Endothelial cell of umbilical vein (primary cell): ENCODE data around the gene F2. TPM values are rescaled to one million over a fixed set of nuclear protein-coding genes. Genes with fewer than 3 reads are reported as not detected.

Source experiments
- BruUV-seq: library from RNA; stranded (reverse); fragments of 400-500 nt; replicated peaks from 2 replicates; lab custom pipeline; 2021; lab: Mats Ljungman, UMichigan
- CTCF ChIA-PET: fragments of 300-600, 350-600 bp; sonication (Branson Sonifier 250); formaldehyde crosslinking; loops from one replicate; lab custom pipeline; 2021; ENCODE audit warnings: antibody characterized with exemption, inconsistent platforms; lab: Charles Lee
- POLR2A ChIA-PET: fragments of 300-600, 350-600 bp; sonication (Branson Sonifier 250); formaldehyde crosslinking; loops from one replicate; lab custom pipeline; 2021; ENCODE audit warnings: antibody characterized with exemption, inconsistent platforms; lab: Charles Lee
- DNase-seq: peaks from one replicate; pipeline ENCODE4 v3.0.0-alpha.2; 2011; ENCODE audit warnings: low read depth, low spot score
- FAIRE-seq: peaks from 2 replicates; lab custom pipeline; 2011; peaks lifted over from hg19 to GRCh38; lab: Jason Lieb, UNC
- H2AFZ ChIP-seq: 2 replicates; pipeline ENCODE4 v1.6.0; 2012; ENCODE audit warnings: low read depth, low read length, control low read depth, inconsistent platforms
- H3K27ac ChIP-seq: 2 replicates; pipeline ENCODE4 v1.5.1; 2011; ENCODE audit warnings: low read depth, mild to moderate bottlenecking, control low read depth, low read length, moderate library complexity; ENCODE audit not compliant: insufficient read depth
- H3K27me3 ChIP-seq, 2 experiments: 2 replicates each; pipeline versions ENCODE4 v1.6.0 to v1.6.1; 2011; ENCODE audit warnings: low read length in 2 of 2, mixed read lengths in 1 of 2; ENCODE audit not compliant: control insufficient read depth in 2 of 2, insufficient read depth in 2 of 2
- H3K36me3 ChIP-seq, 2 experiments: 2 replicates in 1 of 2; 3 replicates in 1 of 2; pipeline ENCODE4 v1.5.1; 2011; ENCODE audit warnings: low read length in 2 of 2, mild to moderate bottlenecking in 1 of 2, moderate library complexity in 1 of 2; ENCODE audit not compliant: control insufficient read depth in 2 of 2, insufficient read depth in 2 of 2; ENCODE audit errors: extremely low read depth in 1 of 2
- H3K4me1 ChIP-seq: 3 replicates; pipeline ENCODE4 v1.5.1; 2011; ENCODE audit warnings: mild to moderate bottlenecking, low read length; ENCODE audit not compliant: control insufficient read depth, insufficient read depth; ENCODE audit errors: extremely low read depth
- H3K4me2 ChIP-seq: 2 replicates; pipeline ENCODE4 v1.6.1; 2011; ENCODE audit warnings: low read length, control low read depth, mixed read lengths; ENCODE audit not compliant: insufficient read depth
- H3K4me3 ChIP-seq, 3 experiments: fragments of 200-600 bp in 1 of 3; sonication (generic), shearing (Covaris generic) in 1 of 3; replicated peaks in 1 of 3; 2 replicates each; pipeline ENCODE4 v1.5.1; 2011 to 2016; ENCODE audit warnings: control low read depth in 3 of 3, low read length in 3 of 3, mild to moderate bottlenecking in 2 of 3, inconsistent platforms in 1 of 3, low read depth in 1 of 3, moderate library complexity in 1 of 3; ENCODE audit not compliant: insufficient read depth in 1 of 3
- H3K79me2 ChIP-seq: 2 replicates; pipeline ENCODE4 v1.6.0; 2012; ENCODE audit warnings: low read length, inconsistent platforms; ENCODE audit not compliant: control insufficient read depth, insufficient read depth
- H3K9ac ChIP-seq: replicated peaks from 2 replicates; pipeline ENCODE3; 2011; ENCODE audit warnings: low read length, control low read depth; ENCODE audit not compliant: insufficient read depth; ENCODE audit errors: extremely low read depth
- H3K9me1 ChIP-seq: replicated peaks from 3 replicates; pipeline ENCODE4 v1.6.0; 2011; ENCODE audit warnings: mild to moderate bottlenecking, low read length; ENCODE audit not compliant: control insufficient read depth, insufficient read depth; ENCODE audit errors: extremely low read depth
- H3K9me3 ChIP-seq: replicated peaks from 2 replicates; pipeline ENCODE4 v1.5.1; 2012; ENCODE audit warnings: low read length, inconsistent platforms; ENCODE audit not compliant: control insufficient read depth, insufficient read depth
- H4K20me1 ChIP-seq: replicated peaks from 2 replicates; pipeline ENCODE3; 2011; ENCODE audit warnings: mild to moderate bottlenecking, low read length; ENCODE audit not compliant: control insufficient read depth, insufficient read depth; ENCODE audit errors: extremely low read depth
- EZH2 ChIP-seq: IDR thresholded peaks from 2 replicates; pipeline ENCODE4 v1.6.1; 2012; ENCODE audit warnings: borderline replicate concordance, low read depth, mild to moderate bottlenecking, moderate library complexity, low read length, inconsistent platforms; ENCODE audit not compliant: severe bottlenecking
- FOS ChIP-seq: IDR thresholded peaks from 2 replicates; pipeline ENCODE4 v1.6.1; 2011; ENCODE audit warnings: mild to moderate bottlenecking, low read length, moderate library complexity, borderline replicate concordance; ENCODE audit not compliant: insufficient read depth
- GATA2 ChIP-seq: IDR thresholded peaks from 2 replicates; pipeline ENCODE4 v1.7.0; 2011; ENCODE audit warnings: low read depth, mild to moderate bottlenecking, moderate library complexity, mixed read lengths, low read length; ENCODE audit not compliant: insufficient read length, insufficient read depth
- JUN ChIP-seq: IDR thresholded peaks from 2 replicates; pipeline ENCODE4 v1.6.1; 2011; ENCODE audit warnings: borderline replicate concordance, low read depth; ENCODE audit not compliant: insufficient read length, insufficient read depth
- MYC ChIP-seq: IDR thresholded peaks from one replicate; pipeline ENCODE4 v1.6.1; 2011; ENCODE audit warnings: mild to moderate bottlenecking, low read depth, low read length
- POLR2A ChIP-seq: IDR thresholded peaks from 2 replicates; pipeline ENCODE4 v1.6.1; 2012; ENCODE audit warnings: low read depth, mild to moderate bottlenecking, control low read depth, low read length
- POLR2AphosphoS5 ChIP-seq: IDR thresholded peaks from 2 replicates; pipeline ENCODE4 v1.6.1; 2012; ENCODE audit warnings: low read depth, mild to moderate bottlenecking, control low read depth, low read length, moderate library complexity; ENCODE audit not compliant: insufficient read depth
- dilution Hi-C: fragments of 300-500 bp; cut with MboI; formaldehyde crosslinking; loops from one replicate; pipeline ENCODE4 v1.15.0; 2019; ENCODE audit warnings: low sequenced_read_pairs; ENCODE audit not compliant: extremely low pct_ligation_motif_present
- intact Hi-C: fragments of 100-400 bp; cut with micrococcal nuclease; formaldehyde crosslinking; loops from one replicate; pipeline ENCODE4 v1.10.0; 2022
- polyA plus RNA-seq, 4 experiments: library from polyadenylated mRNA; depleted of rRNA in 3 of 4; stranded (reverse) in 3 of 4; unstranded in 1 of 4; fragments of >200 nt; gene quantifications; 2 replicates each; pipeline versions ENCODE4 v1.2.1 to v1.2.3, GENCODE V29; 2011 to 2012; ENCODE audit warnings: missing spikeins in 1 of 4
- total RNA-seq: library from RNA; stranded (reverse); gene quantifications from 2 replicates; pipeline ENCODE4 v1.2.3, GENCODE V29; 2021
- TF ChIP-seq, protein P1 (sequence below): IDR thresholded peaks from 2 replicates; pipeline ENCODE4 v1.6.1; 2011; ENCODE audit not compliant: insufficient read depth, insufficient read length
- TF ChIP-seq, protein P2 (sequence below), 2 donors: IDR thresholded peaks; 1 replicate in 1 of 2; 2 replicates in 1 of 2; pipeline ENCODE4 v1.5.1; 2011; ENCODE audit warnings: low read length in 2 of 2, mild to moderate bottlenecking in 2 of 2, moderate library complexity in 2 of 2, control low read depth in 1 of 2, inconsistent platforms in 1 of 2, low read depth in 1 of 2; ENCODE audit not compliant: insufficient read depth in 1 of 2; ENCODE audit errors: extremely low read depth in 1 of 2

F2 gene
- total and polyA plus RNA-seq, 2 donors (not counting 3 experiments of a cell fraction or from before 2014, with no cell fraction given), result 0.04 TPM; not detected in 1

DNA sequence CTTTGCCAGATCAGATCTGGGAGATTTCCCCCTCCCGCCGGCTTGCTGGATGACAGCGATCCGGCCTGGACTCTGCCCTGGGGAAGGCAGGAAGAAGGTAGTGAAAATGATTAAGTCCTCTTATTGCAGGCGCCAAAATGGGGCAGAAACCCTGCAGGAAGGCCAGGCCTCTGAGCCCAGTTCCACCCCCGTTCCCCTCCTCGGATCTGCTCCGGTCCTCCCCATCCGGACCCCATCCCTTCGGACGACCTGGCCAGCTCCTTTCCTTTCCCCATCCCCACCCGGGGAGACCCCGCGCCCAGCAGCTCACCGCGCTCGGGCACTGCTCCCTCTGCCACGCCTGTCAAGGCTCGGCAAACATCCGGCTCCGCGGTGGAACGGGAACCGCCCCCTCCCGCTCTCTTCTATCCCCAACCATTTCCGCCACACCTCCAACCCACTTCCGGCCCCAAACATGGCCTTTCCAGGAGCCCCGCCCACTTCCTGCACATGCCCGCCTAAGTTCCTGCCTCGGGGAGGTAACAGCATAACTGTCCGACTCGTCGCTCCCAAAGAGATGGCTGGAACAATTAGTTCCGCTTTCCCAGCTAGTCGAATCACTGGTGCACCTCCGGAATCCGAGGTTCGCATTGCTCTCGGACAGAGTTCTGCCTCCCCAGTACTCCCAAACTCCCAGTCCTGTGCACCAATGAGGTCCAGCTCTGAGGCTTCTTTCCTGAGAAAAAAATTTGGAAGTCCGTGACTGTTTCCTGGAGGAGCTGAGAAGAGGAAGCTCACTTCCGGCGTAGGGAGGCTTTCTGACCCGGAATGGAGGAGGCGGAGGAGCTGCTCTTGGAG, 18.6 kb upstream of the F2 start, which contains the start of the genes ARHGAP1 and ZNF408:
Gene ARHGAP1 (minus strand): TSS at position 379 of the 837 bp plus-strand sequence. CDS start 4,512 bp downstream, outside the sequence.
Gene ZNF408 (plus strand): TSS at position 791 of the 837 bp plus-strand sequence. CDS start 17 bp downstream, at position 808.
- Histone ChIP-seq H3K9me1 (no peaks in the 10 kb centered on the region), H2AFZ (peak within 1 kb of the TSS; percentile 98), H3K9ac (peak within 1 kb of the TSS; percentile 92), H3K27ac (peak within 1 kb of the TSS; percentile 89), H3K27me3 (no peaks in the 10 kb centered on the region), H3K36me3 (peaks cover 9 to 30% of the 10 kb centered on the region in 2 experiments), H3K9me3 (no peaks in the 10 kb centered on the region), H3K4me1 (peaks cover 5% of the 10 kb centered on the region), H4K20me1 (no peaks in the 10 kb centered on the region), H3K4me3 (peak within 1 kb of the TSS; percentile 70 to 87 (median 79)), H3K79me2 (peaks cover 33% of the 10 kb centered on the region), H3K4me2 (peak within 1 kb of the TSS; percentile 74)
- TF ChIP-seq POLR2AphosphoS5 (peak; percentile 93), MYC (no peak), GATA2 (no peak), EZH2 (no peak), JUN (no peak), FOS (no peak), POLR2A (peak; percentile 94)
- TF ChIP-seq, protein P1, sequence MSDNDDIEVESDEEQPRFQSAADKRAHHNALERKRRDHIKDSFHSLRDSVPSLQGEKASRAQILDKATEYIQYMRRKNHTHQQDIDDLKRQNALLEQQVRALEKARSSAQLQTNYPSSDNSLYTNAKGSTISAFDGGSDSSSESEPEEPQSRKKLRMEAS, result peak; percentile 74
- TF ChIP-seq, protein P2, sequence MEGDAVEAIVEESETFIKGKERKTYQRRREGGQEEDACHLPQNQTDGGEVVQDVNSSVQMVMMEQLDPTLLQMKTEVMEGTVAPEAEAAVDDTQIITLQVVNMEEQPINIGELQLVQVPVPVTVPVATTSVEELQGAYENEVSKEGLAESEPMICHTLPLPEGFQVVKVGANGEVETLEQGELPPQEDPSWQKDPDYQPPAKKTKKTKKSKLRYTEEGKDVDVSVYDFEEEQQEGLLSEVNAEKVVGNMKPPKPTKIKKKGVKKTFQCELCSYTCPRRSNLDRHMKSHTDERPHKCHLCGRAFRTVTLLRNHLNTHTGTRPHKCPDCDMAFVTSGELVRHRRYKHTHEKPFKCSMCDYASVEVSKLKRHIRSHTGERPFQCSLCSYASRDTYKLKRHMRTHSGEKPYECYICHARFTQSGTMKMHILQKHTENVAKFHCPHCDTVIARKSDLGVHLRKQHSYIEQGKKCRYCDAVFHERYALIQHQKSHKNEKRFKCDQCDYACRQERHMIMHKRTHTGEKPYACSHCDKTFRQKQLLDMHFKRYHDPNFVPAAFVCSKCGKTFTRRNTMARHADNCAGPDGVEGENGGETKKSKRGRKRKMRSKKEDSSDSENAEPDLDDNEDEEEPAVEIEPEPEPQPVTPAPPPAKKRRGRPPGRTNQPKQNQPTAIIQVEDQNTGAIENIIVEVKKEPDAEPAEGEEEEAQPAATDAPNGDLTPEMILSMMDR (IDR thresholded peaks at IDR 0.05; ENCODE audit: extremely low read depth in 1 of 2, insufficient read depth in 1 of 2, low read depth in 1 of 2, low read length in 2 of 2), result no peak
- DNase-seq (peak; percentile 98), FAIRE-seq (peak; percentile 99)
- intact Hi-C loops, result loop anchor here (1.0 to 2.0 kb wide), 3 partner anchors 36 to 312 kb away; no protein-coding TSS in a partner anchor
- POLR2A ChIA-PET, result interaction anchor here (1.0 kb wide), 1 partner anchor 13 kb away, joined by 3 read pairs; no protein-coding TSS in a partner anchor
- CTCF ChIA-PET, result interaction anchor here (0.6 to 1.1 kb wide), 5 partner anchors 26 to 317 kb away, joined by 3 to 4 read pairs (median 3); partner anchors contain the start of gene CHRM4
- BruUV-seq, result no TSS peak
- dilution Hi-C loops, result no loop called here
